K562 (cell line): ENCODE measurements around the gene LMNB1. TPM values are rescaled to one million over a fixed set of nuclear protein-coding genes. Genes with fewer than 3 reads are reported as not detected.

Experiments used
- ARID2 ChIP-seq: fragments of 450-650 bp; IDR thresholded peaks from 2 replicates; pipeline ENCODE4 v1.6.1; 2017; ENCODE audit warnings: antibody characterized with exemption, mild to moderate bottlenecking
- BHLHE40 ChIP-seq: IDR thresholded peaks from 2 replicates; pipeline ENCODE4 v1.6.1; 2011; ENCODE audit warnings: low read length, improper control_type of control experiment
- FOXA3 ChIP-seq, 2 experiments: fragments of 450-650 bp in 1 of 2; sonication (generic) in 1 of 2; formaldehyde crosslinking; IDR thresholded peaks in 1 of 2; conservative IDR thresholded peaks in 1 of 2; 2 replicates each; pipeline versions ENCODE4 v1.4.0 to v1.8.0; 2020 to 2022; ENCODE audit warnings: mild to moderate bottlenecking in 2 of 2, missing genetic modification reagents in 1 of 2
- FOXK2 ChIP-seq, 2 experiments: fragments of 450-650 bp; IDR thresholded peaks in 1 of 2; conservative IDR thresholded peaks in 1 of 2; 2 replicates each; pipeline ENCODE4 v1.6.1; 2016; ENCODE audit warnings: low read depth in 2 of 2, mild to moderate bottlenecking in 1 of 2
- IRF2 ChIP-seq: sonication (generic); formaldehyde crosslinking; IDR thresholded peaks from 2 replicates; pipeline ENCODE4 v1.8.1; 2022; ENCODE audit warnings: mild to moderate bottlenecking, missing genetic modification reagents
- JUND ChIP-seq, 2 experiments: IDR thresholded peaks; 2 replicates in 1 of 2; 3 replicates in 1 of 2; pipeline ENCODE4 v1.6.1; 2011; ENCODE audit warnings: borderline replicate concordance in 2 of 2, low read depth in 2 of 2, low read length in 2 of 2, improper control_type of control experiment in 1 of 2, missing biosample characterization in 1 of 2, missing genetic modification characterization in 1 of 2, missing genetic modification reagents in 1 of 2
- MAZ ChIP-seq, 2 experiments: fragments of 450-650 bp in 1 of 2; sonication (generic) in 1 of 2; formaldehyde crosslinking; IDR thresholded peaks in 1 of 2; conservative IDR thresholded peaks in 1 of 2; 2 replicates each; pipeline versions ENCODE4 v1.4.0 to v1.5.0; 2020; ENCODE audit warnings: mild to moderate bottlenecking in 1 of 2, missing genetic modification reagents in 1 of 2
- MEIS2 ChIP-seq: fragments of 450-650 bp; IDR thresholded peaks from 2 replicates; pipeline ENCODE4 v1.6.1; 2014; ENCODE audit warnings: mild to moderate bottlenecking; ENCODE audit not compliant: partially characterized antibody
- NFE2L1 ChIP-seq: fragments of 450-650 bp; IDR thresholded peaks from 2 replicates; pipeline ENCODE4 v1.6.1; 2016; ENCODE audit warnings: missing genetic modification characterization, low read depth, mild to moderate bottlenecking, missing compliant biosample characterization, moderate library complexity, borderline replicate concordance
- NR0B1 ChIP-seq: fragments of 450-650 bp; IDR thresholded peaks from one replicate; pipeline ENCODE4 v1.6.1; 2018; ENCODE audit warnings: mild to moderate bottlenecking, moderate library complexity; ENCODE audit not compliant: partially characterized antibody
- PBX2 ChIP-seq, 2 experiments: IDR thresholded peaks in 1 of 2; conservative IDR thresholded peaks in 1 of 2; 2 replicates each; pipeline ENCODE4 v1.6.1; 2016; ENCODE audit warnings: low read depth in 2 of 2, mild to moderate bottlenecking in 1 of 2, missing compliant biosample characterization in 1 of 2, missing genetic modification characterization in 1 of 2, moderate library complexity in 1 of 2
- PCBP2 ChIP-seq: fragments of 200-400 bp; formaldehyde crosslinking; IDR thresholded peaks from 2 replicates; pipeline ENCODE4 v1.6.1; 2018; ENCODE audit warnings: low read length, low read depth, mild to moderate bottlenecking, moderate library complexity; ENCODE audit not compliant: poor library complexity, severe bottlenecking
- SOX6 ChIP-seq: fragments of 450-650 bp; IDR thresholded peaks from 2 replicates; pipeline ENCODE4 v1.6.1; 2014; ENCODE audit warnings: mild to moderate bottlenecking
- SRSF3 ChIP-seq: fragments of 200-400 bp; formaldehyde crosslinking; IDR thresholded peaks from 2 replicates; pipeline ENCODE4 v1.6.1; 2016; ENCODE audit warnings: mild to moderate bottlenecking, low read length, moderate library complexity; ENCODE audit not compliant: insufficient read depth
- polyA plus RNA-seq, 8 experiments: library from polyadenylated mRNA; depleted of rRNA in 4 of 8; stranded (reverse) in 5 of 8; unstranded in 3 of 8; fragments of >200 nt; fragmentation: Nextera tagmentation in 2 of 8; fragmentation: Illumina TruSeq in 1 of 8; extraction: Ambion mirVana in 2 of 8; extraction: Trizol in 1 of 8; gene quantifications; 2 replicates each; pipeline versions ENCODE4 v1.2.1 to v1.2.3, GENCODE V29; 2011 to 2014; ENCODE audit warnings: inconsistent platforms in 1 of 8, missing spikeins in 1 of 8
- total RNA-seq, 7 experiments: library from RNA; depleted of rRNA in 6 of 7; stranded (reverse); fragments of >200 nt in 6 of 7; fragmentation: Illumina TruSeq in 2 of 7; extraction: Trizol in 2 of 7; gene quantifications; 2 replicates each; pipeline versions ENCODE4 v1.2.1 to v1.2.3, GENCODE V29; 2011 to 2021; ENCODE audit warnings: low replicate concordance in 1 of 7
- TF ChIP-seq, protein P1 (sequence below), 2 experiments: fragments of 450-650 bp; conservative IDR thresholded peaks; 2 replicates each; pipeline ENCODE4 v1.6.1; 2017; ENCODE audit warnings: mild to moderate bottlenecking in 2 of 2, moderate library complexity in 2 of 2
- TF ChIP-seq, protein P2 (sequence below): sonication (generic); formaldehyde crosslinking; IDR thresholded peaks from 2 replicates; pipeline ENCODE4 v1.8.0; 2022; ENCODE audit warnings: mild to moderate bottlenecking, missing genetic modification reagents

Gene LMNB1
- total and polyA plus RNA-seq, 9 of the 15 experiments (the other 6 are each of a cell fraction or from before 2014, with no cell fraction given) = 2.8 to 190 (median 131) TPM

DNA sequence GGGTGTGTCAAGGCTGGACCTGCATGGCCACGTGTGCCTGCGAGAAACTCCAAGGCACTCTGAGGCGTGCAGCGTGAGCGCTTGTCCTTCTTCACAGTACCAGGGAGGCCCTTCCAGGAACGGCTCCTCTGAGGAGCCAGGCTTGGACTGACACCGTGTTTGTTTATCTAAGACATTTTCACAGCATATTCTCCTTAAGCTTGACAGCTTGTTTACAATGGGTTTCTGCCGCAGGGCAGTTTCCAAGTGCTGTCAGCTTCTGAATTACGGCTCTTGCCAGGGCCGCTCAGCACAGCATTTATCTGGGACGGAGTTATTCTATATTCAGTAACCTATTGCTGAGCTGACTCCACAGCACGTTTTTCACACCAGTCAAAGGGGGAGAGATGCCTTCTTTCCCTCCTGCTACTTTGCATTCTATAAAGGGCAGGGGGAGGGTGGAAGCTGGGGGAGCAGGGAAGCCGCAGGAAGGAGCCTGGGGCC lies 98.4 kb downstream of the LMNB1 start (continued):
- TF ChIP-seq JUND (IDR thresholded peaks at IDR 0.05; ENCODE audit: borderline replicate concordance, low read depth, low read length) (no peak), JUND (tag; IDR thresholded peaks at IDR 0.05; ENCODE audit: borderline replicate concordance, low read depth, low read length) (peak; percentile 20; the same call in 1 of the 3 replicates), MEIS2 (peak; percentile 94), PBX2 (CRISPR knock-in tag; IDR thresholded peaks at IDR 0.05; ENCODE audit: low read depth) (no peak), PBX2 (tag; conservative IDR thresholded peaks at IDR 0.05; ENCODE audit: low read depth) (peak; percentile 84), SRSF3 (no peak), BHLHE40 (peak; percentile 51; the same call in 1 of the 2 replicates), NFE2L1 (tag) (no peak), NR0B1 (no peak), MAZ (CRISPR knock-in tag; conservative IDR thresholded peaks at IDR 0.05 in 1 of 2, IDR thresholded peaks at IDR 0.05 in 1 of 2) (0 out of 4 replicates have a peak, but pooled peaks of 1 of the 2 experiments have one; percentile 17), FOXA3 (CRISPR knock-in tag; conservative IDR thresholded peaks at IDR 0.05 in 1 of 2, IDR thresholded peaks at IDR 0.05 in 1 of 2) (peak in 1 of 2 experiments; percentile 72; a peak in 2 of 4 replicates), FOXK2 (conservative IDR thresholded peaks at IDR 0.05 in 1 of 2, IDR thresholded peaks at IDR 0.05 in 1 of 2; ENCODE audit: low read depth in 2 of 2) (peak; percentile 61 to 69; a peak in 2 of 4 replicates), IRF2 (CRISPR knock-in tag) (no peak), ARID2 (no peak), SOX6 (peak; percentile 18; the same call in 1 of the 2 replicates), PCBP2 (no peak)
- TF ChIP-seq, protein P1, sequence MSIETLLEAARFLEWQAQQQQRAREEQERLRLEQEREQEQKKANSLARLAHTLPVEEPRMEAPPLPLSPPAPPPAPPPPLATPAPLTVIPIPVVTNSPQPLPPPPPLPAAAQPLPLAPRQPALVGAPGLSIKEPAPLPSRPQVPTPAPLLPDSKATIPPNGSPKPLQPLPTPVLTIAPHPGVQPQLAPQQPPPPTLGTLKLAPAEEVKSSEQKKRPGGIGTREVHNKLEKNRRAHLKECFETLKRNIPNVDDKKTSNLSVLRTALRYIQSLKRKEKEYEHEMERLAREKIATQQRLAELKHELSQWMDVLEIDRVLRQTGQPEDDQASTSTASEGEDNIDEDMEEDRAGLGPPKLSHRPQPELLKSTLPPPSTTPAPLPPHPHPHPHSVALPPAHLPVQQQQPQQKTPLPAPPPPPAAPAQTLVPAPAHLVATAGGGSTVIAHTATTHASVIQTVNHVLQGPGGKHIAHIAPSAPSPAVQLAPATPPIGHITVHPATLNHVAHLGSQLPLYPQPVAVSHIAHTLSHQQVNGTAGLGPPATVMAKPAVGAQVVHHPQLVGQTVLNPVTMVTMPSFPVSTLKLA (conservative IDR thresholded peaks at IDR 0.05) = peak in 1 of 2 experiments; percentile 22; a peak in 2 of 4 replicates
- TF ChIP-seq, protein P2, sequence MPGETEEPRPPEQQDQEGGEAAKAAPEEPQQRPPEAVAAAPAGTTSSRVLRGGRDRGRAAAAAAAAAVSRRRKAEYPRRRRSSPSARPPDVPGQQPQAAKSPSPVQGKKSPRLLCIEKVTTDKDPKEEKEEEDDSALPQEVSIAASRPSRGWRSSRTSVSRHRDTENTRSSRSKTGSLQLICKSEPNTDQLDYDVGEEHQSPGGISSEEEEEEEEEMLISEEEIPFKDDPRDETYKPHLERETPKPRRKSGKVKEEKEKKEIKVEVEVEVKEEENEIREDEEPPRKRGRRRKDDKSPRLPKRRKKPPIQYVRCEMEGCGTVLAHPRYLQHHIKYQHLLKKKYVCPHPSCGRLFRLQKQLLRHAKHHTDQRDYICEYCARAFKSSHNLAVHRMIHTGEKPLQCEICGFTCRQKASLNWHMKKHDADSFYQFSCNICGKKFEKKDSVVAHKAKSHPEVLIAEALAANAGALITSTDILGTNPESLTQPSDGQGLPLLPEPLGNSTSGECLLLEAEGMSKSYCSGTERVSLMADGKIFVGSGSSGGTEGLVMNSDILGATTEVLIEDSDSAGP (CRISPR knock-in tag) = no peak
